ENCODE measurements around the gene PRPF6. TPM values are rescaled to one million over a fixed set of nuclear protein-coding genes. Genes with fewer than 3 reads are reported as not detected.

PRPF6 gene
- polyA plus RNA-seq, 3 donors = 29.1 to 47.7 (median 34.5) TPM

DNA sequence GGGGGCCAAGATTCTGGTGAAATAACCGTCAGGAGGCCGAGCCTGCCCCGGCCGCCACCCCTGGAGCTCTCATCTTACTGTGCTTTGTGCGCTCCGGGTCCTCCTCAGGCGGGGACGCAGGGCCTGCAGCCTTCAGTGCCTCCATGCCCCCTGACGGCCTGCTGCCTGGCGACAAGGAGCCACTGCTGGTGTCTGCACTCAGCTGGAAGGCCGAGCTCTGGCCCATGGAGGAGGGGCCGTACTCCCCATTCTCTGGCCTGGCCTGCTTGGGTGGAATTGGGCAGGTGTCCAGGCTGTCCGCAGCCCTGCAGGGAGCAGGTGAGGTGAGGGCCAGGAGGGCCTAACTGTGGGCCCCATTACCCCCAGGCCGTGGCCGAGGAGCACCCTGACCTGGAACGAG lies 16.5 kb upstream of the PRPF6 start:
- Histone ChIP-seq H3K4me1 (ENCODE audit: control insufficient read depth in 1 of 2, insufficient read depth in 2 of 2, low read length in 2 of 2) (peaks cover 6 to 8% of the 10 kb centered on the region in 2 donors), H3K79me2 (ENCODE audit: insufficient read depth, low read length) (no peaks in the 10 kb centered on the region), H3K4me3 (replicated peaks in 1 of 3; ENCODE audit: low read depth in 2 of 3, low read length in 3 of 3) (no peak overlapping the region), H3K27ac (ENCODE audit: low read depth in 1 of 2, low read length in 2 of 2) (no peak overlapping the region), H3K4me2 (replicated peaks; ENCODE audit: extremely low read depth, low read length, poor library complexity, severe bottlenecking) (no peak overlapping the region), H3K9ac (ENCODE audit: insufficient read depth, low read length, poor library complexity, severe bottlenecking) (no peak overlapping the region), H4K20me1 (ENCODE audit: insufficient read depth, low read length) (no peaks in the 10 kb centered on the region), H3K9me3 (replicated peaks in 1 of 2; ENCODE audit: control insufficient read depth in 1 of 2, insufficient read depth in 1 of 2, low read length in 2 of 2) (peaks cover 0 to 24% of the 10 kb centered on the region in 2 donors), H3K36me3 (replicated peaks in 1 of 2; ENCODE audit: control insufficient read depth in 1 of 2, insufficient read depth in 2 of 2, low read length in 2 of 2) (peaks cover 4 to 16% of the 10 kb centered on the region in 2 donors), H2AFZ (ENCODE audit: insufficient read depth, low read depth, low read length, poor library complexity, severe bottlenecking) (no peak overlapping the region), H3K27me3 (ENCODE audit: control insufficient read depth in 2 of 2, insufficient read depth in 2 of 2, low read length in 2 of 2) (peaks cover 0 to 3% of the 10 kb centered on the region in 2 donors)
- WGBS (ENCODE audit: insufficient coverage) = 95% methylated on average over 10 of the region's 16 CpGs
- no peak for DNase-seq
- Mint-ChIP-seq H3K27ac (no peak overlapping the region), H3K36me3 (peaks cover 17 to 30% of the 10 kb centered on the region in 2 donors), H3K4me3 (no peak overlapping the region), H3K27me3 (ENCODE audit: low read depth in 3 of 3) (peaks cover 4 to 7% (median 5%) of the 10 kb centered on the region in 3 donors), H3K9me3 (peaks cover 0 to 32% (median 14%) of the 10 kb centered on the region in 7 donors), H3K4me1 (peaks cover 8% of the 10 kb centered on the region)
- TF ChIP-seq, protein P1, sequence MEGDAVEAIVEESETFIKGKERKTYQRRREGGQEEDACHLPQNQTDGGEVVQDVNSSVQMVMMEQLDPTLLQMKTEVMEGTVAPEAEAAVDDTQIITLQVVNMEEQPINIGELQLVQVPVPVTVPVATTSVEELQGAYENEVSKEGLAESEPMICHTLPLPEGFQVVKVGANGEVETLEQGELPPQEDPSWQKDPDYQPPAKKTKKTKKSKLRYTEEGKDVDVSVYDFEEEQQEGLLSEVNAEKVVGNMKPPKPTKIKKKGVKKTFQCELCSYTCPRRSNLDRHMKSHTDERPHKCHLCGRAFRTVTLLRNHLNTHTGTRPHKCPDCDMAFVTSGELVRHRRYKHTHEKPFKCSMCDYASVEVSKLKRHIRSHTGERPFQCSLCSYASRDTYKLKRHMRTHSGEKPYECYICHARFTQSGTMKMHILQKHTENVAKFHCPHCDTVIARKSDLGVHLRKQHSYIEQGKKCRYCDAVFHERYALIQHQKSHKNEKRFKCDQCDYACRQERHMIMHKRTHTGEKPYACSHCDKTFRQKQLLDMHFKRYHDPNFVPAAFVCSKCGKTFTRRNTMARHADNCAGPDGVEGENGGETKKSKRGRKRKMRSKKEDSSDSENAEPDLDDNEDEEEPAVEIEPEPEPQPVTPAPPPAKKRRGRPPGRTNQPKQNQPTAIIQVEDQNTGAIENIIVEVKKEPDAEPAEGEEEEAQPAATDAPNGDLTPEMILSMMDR (IDR thresholded peaks at IDR 0.05) = no peak
- intact Hi-C loops (cut with micrococcal nuclease) = no loop called here

DNA sequence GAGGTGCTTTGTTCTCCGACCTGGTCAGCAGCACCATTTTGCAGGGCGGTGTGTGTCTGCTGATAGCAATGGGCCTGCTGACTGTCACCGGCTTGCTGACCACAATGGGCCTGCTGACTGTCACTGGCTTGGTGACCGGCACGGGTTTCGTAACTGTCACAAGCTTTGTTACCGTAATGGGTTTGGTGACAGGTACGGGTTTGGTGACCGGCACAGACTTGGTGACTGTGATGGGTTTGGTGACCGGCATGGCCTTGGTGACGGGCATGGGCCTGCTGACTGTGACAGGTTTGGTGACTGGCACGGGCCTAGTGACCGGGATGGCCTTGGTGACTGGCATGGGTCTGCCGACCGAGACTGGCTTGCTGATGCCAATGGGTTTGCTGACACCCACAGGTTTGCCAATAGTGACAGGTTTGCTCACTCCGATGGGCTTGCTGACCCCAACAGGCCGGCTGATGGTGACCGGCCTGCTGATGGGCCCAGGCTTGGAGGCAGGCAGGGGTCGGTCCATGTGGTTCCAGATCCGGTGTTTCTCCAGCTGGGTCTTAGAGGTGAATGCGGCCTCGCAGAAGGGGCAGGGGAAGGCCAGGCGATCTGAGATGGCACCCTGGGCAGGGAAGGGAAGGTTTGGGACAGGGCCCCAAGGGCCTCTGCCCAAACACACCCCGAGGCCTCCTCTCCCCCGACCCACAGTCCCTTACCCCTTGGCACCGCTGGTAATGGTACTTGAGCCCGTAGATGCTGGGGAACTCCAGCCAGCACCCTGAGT lies 14.6 kb upstream of the PRPF6 start:
- H3K36me3 Mint-ChIP-seq = peaks cover 14 to 28% of the 10 kb centered on the region in 2 donors
- Histone ChIP-seq H4K20me1 (ENCODE audit: insufficient read depth, low read length) (no peaks in the 10 kb centered on the region), H3K27ac (ENCODE audit: low read depth in 1 of 2, low read length in 2 of 2) (no peak overlapping the region), H3K4me3 (replicated peaks in 1 of 3; ENCODE audit: low read depth in 2 of 3, low read length in 3 of 3) (no peak overlapping the region), H3K9ac (ENCODE audit: insufficient read depth, low read length, poor library complexity, severe bottlenecking) (no peak overlapping the region), H3K27me3 (ENCODE audit: control insufficient read depth in 2 of 2, insufficient read depth in 2 of 2, low read length in 2 of 2) (peaks cover 0 to 10% of the 10 kb centered on the region in 2 donors), H3K4me1 (ENCODE audit: control insufficient read depth in 1 of 2, insufficient read depth in 2 of 2, low read length in 2 of 2) (peaks cover 11 to 15% of the 10 kb centered on the region in 2 donors), H3K9me3 (replicated peaks in 1 of 2; ENCODE audit: control insufficient read depth in 1 of 2, insufficient read depth in 1 of 2, low read length in 2 of 2) (peaks cover 0 to 24% of the 10 kb centered on the region in 2 donors), H3K79me2 (ENCODE audit: insufficient read depth, low read length) (no peaks in the 10 kb centered on the region), H3K4me2 (replicated peaks; ENCODE audit: extremely low read depth, low read length, poor library complexity, severe bottlenecking) (no peak overlapping the region), H3K36me3 (replicated peaks in 1 of 2; ENCODE audit: control insufficient read depth in 1 of 2, insufficient read depth in 2 of 2, low read length in 2 of 2) (peaks cover 4 to 14% of the 10 kb centered on the region in 2 donors), H2AFZ (ENCODE audit: insufficient read depth, low read depth, low read length, poor library complexity, severe bottlenecking) (no peak overlapping the region)
- no peak overlapping the region for H3K27ac Mint-ChIP-seq
- H3K27me3 Mint-ChIP-seq (ENCODE audit: low read depth in 3 of 3) = peaks cover 12 to 21% (median 15%) of the 10 kb centered on the region in 3 donors
- peaks cover 10% of the 10 kb centered on the region for H3K4me1 Mint-ChIP-seq
- TF ChIP-seq, protein P1 (IDR thresholded peaks at IDR 0.05) = no peak
- intact Hi-C loops (cut with micrococcal nuclease) = no loop called here
- no peak overlapping the region for H3K4me3 Mint-ChIP-seq
- WGBS (ENCODE audit: insufficient coverage) = 97% methylated on average over 23 of the region's 27 CpGs
- peaks cover 0 to 39% (median 14%) of the 10 kb centered on the region in 7 donors for H3K9me3 Mint-ChIP-seq
- DNase-seq = no peak

Measured in CD14-positive monocyte (primary cell).